ENCODE measurements around the gene P2RX4. TPM values are rescaled to one million over a fixed set of nuclear protein-coding genes. Genes with fewer than 3 reads are reported as not detected.

Gene P2RX4
- total and polyA plus RNA-seq, 2 of the 4 experiments (the other 2 are of a cell fraction), result 9.5 to 12.6 TPM

DNA sequence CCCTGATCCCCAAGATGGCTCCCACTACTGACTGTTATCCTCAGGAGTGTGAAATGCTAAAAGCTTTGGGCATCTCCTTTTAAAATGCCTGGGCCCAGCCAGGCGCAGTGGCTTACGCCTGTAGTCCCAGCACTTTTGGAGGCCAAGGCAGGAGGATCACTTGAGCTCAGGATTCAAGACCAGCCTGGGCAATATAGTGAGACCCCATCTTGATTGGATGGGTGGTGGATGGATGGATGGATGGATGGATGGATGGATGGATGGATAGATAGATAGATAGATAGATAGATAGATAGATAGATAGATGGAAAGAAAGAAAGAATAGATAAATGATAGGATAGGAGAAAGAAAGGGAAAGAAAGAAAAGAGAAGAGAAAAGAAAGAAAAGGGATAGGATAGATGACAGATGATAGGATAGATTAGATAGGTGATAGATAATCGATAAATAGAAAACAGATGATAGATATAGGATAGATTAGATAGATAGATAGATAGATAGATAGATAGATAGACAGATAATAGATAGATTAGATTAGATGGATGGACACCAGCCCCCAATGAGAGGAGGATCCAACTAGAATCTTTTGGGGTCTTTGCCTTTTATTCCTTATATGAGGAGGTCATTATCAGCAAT, 9.5 kb downstream of the P2RX4 start:
- in situ Hi-C loops (cut with MboI; ENCODE audit: low sequenced_read_pairs) (no loop called here), dilution Hi-C loops (cut with HindIII; ENCODE audit: low sequenced_read_pairs, unreplicated experiment) (no loop called here), intact Hi-C loops (cut with micrococcal nuclease) (no loop called here)
- 0 out of 2 replicates have a peak, but pooled peaks cover 3% of the 10 kb centered on the region for H3K9me1 ChIP-seq (ENCODE audit: insufficient read depth, low read length)
- no peak overlapping the region for H4K5ac ChIP-seq (ENCODE audit: low read depth, low read length)
- ChIA-PET CTCF (no interaction called here), POLR2A (ENCODE audit: unreplicated experiment) (no interaction called here)
- no peak overlapping the region for H3K4me2 ChIP-seq (ENCODE audit: low read depth, low read length)
- H4K8ac ChIP-seq (ENCODE audit: low read depth in 2 of 2, low read length in 2 of 2), result no peak overlapping the region
- no peak overlapping the region for H2AK9ac ChIP-seq (replicated peaks; ENCODE audit: low read depth, low read length, poor library complexity)
- no peak overlapping the region for H4K91ac ChIP-seq (ENCODE audit: insufficient read depth, low read depth, low read length)
- H3K4ac ChIP-seq (ENCODE audit: low read depth, low read length), result no peak overlapping the region
- peaks cover 4% of the 10 kb centered on the region; the same call in 1 of the 2 replicates for H3K36me3 ChIP-seq (ENCODE audit: control insufficient read depth, insufficient read depth, low read length)
- H3K14ac ChIP-seq (replicated peaks; ENCODE audit: low read depth, low read length), result no peak overlapping the region
- ATAC-seq (ENCODE audit: low read depth) (no peak), DNase-seq (no peak)
- H3K9ac ChIP-seq (ENCODE audit: low read depth, low read length), result no peak overlapping the region
- H3K4me1 ChIP-seq (ENCODE audit: control insufficient read depth, insufficient read depth, low read length), result peaks cover 2% of the 10 kb centered on the region; the same call in 1 of the 2 replicates
- no peak overlapping the region for H2BK15ac ChIP-seq (ENCODE audit: low read depth, low read length)
- H3K18ac ChIP-seq (ENCODE audit: low read depth, low read length), result no peak overlapping the region
- no peaks in the 10 kb centered on the region for H3K9me3 ChIP-seq (ENCODE audit: control insufficient read depth, insufficient read depth, low read length)
- WGBS, 2 experiments (ENCODE audit: extremely low coverage in 2 of 2, insufficient read length in 1 of 2), result 95 to 100% methylated on average over 1 to 3 of the region's 3 CpGs
- H2AK5ac ChIP-seq (ENCODE audit: low read depth, low read length), result no peak overlapping the region
- no peak overlapping the region for H3K27ac ChIP-seq (ENCODE audit: insufficient read depth, low read length)
- TF ChIP-seq MAZ (IDR thresholded peaks at IDR 0.05; ENCODE audit: borderline replicate concordance, low read depth, low read length) (no peak), CHD1 (IDR thresholded peaks at IDR 0.05; ENCODE audit: low read depth, low read length) (no peak), CEBPB (IDR thresholded peaks at IDR 0.05; ENCODE audit: low read depth, low read length) (no peak), SMC3 (IDR thresholded peaks at IDR 0.05; ENCODE audit: low read depth, low read length) (no peak), POLR2A (IDR thresholded peaks at IDR 0.05; ENCODE audit: low read depth, low read length) (no peak), FOS (IDR thresholded peaks at IDR 0.05; ENCODE audit: low read depth, low read length) (no peak), MAFK (IDR thresholded peaks at IDR 0.05; ENCODE audit: low read depth, low read length) (no peak), RAD21 (IDR thresholded peaks at IDR 0.05; ENCODE audit: low read length) (no peak)
- TF ChIP-seq, protein P1, sequence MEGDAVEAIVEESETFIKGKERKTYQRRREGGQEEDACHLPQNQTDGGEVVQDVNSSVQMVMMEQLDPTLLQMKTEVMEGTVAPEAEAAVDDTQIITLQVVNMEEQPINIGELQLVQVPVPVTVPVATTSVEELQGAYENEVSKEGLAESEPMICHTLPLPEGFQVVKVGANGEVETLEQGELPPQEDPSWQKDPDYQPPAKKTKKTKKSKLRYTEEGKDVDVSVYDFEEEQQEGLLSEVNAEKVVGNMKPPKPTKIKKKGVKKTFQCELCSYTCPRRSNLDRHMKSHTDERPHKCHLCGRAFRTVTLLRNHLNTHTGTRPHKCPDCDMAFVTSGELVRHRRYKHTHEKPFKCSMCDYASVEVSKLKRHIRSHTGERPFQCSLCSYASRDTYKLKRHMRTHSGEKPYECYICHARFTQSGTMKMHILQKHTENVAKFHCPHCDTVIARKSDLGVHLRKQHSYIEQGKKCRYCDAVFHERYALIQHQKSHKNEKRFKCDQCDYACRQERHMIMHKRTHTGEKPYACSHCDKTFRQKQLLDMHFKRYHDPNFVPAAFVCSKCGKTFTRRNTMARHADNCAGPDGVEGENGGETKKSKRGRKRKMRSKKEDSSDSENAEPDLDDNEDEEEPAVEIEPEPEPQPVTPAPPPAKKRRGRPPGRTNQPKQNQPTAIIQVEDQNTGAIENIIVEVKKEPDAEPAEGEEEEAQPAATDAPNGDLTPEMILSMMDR (conservative IDR thresholded peaks at IDR 0.05; ENCODE audit: low read depth, low read length), result no peak
- TF ChIP-seq, protein P2, sequence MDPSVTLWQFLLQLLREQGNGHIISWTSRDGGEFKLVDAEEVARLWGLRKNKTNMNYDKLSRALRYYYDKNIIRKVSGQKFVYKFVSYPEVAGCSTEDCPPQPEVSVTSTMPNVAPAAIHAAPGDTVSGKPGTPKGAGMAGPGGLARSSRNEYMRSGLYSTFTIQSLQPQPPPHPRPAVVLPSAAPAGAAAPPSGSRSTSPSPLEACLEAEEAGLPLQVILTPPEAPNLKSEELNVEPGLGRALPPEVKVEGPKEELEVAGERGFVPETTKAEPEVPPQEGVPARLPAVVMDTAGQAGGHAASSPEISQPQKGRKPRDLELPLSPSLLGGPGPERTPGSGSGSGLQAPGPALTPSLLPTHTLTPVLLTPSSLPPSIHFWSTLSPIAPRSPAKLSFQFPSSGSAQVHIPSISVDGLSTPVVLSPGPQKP (IDR thresholded peaks at IDR 0.05; ENCODE audit: borderline replicate concordance, low read depth, low read length), result no peak
- TF ChIP-seq, protein P3, sequence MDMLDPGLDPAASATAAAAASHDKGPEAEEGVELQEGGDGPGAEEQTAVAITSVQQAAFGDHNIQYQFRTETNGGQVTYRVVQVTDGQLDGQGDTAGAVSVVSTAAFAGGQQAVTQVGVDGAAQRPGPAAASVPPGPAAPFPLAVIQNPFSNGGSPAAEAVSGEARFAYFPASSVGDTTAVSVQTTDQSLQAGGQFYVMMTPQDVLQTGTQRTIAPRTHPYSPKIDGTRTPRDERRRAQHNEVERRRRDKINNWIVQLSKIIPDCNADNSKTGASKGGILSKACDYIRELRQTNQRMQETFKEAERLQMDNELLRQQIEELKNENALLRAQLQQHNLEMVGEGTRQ (IDR thresholded peaks at IDR 0.05; ENCODE audit: low read depth, low read length), result no peak
- no peak overlapping the region for H2BK20ac ChIP-seq (ENCODE audit: low read depth, low read length)
- H3K27me3 ChIP-seq (ENCODE audit: control insufficient read depth, insufficient read depth, low read length), result no peaks in the 10 kb centered on the region
- no peak overlapping the region for H3K23ac ChIP-seq (ENCODE audit: low read depth, low read length)
- H3K56ac ChIP-seq (ENCODE audit: extremely low read depth, insufficient read depth, low read length), result no peak overlapping the region
- H2AFZ ChIP-seq (replicated peaks; ENCODE audit: low read length, poor library complexity), result no peak overlapping the region
- no peak overlapping the region for H2BK5ac ChIP-seq (ENCODE audit: low read depth, low read length, poor library complexity, severe bottlenecking)
- H3K79me1 ChIP-seq (ENCODE audit: low read depth in 1 of 2, low read length in 2 of 2), result peaks cover 0 to 14% of the 10 kb centered on the region in 2 experiments; a peak in 1 of 4 replicates
- H4K20me1 ChIP-seq (ENCODE audit: insufficient read depth, low read length), result no peaks in the 10 kb centered on the region
- no peak overlapping the region for H2BK120ac ChIP-seq (ENCODE audit: low read depth, low read length)
- no peak overlapping the region for H3K4me3 ChIP-seq (ENCODE audit: insufficient read depth, low read depth, low read length)
- no TSS peak for BruUV-seq (replicated peaks)
